Mononuclear cell (primary cell): ENCODE results near the gene ATP4B. TPM values are rescaled to one million over a fixed set of nuclear protein-coding genes. Genes with fewer than 3 reads are reported as not detected.

ENCODE experiments used
- H3K27me3 ChIP-seq: 2 replicates; pipeline ENCODE4 v1.6.0; 2011; ENCODE audit warnings: low read length, control low read depth; ENCODE audit not compliant: insufficient read depth
- H3K4me1 ChIP-seq: 2 replicates; pipeline ENCODE4 v1.5.1; 2011; ENCODE audit warnings: mild to moderate bottlenecking, low read length, control low read depth; ENCODE audit not compliant: insufficient read depth
- H3K4me3 ChIP-seq: 2 replicates; pipeline ENCODE4 v1.5.1; 2011; ENCODE audit warnings: mild to moderate bottlenecking, low read length, moderate library complexity
- H3K9me3 ChIP-seq: 2 replicates; pipeline ENCODE4 v1.5.1; 2011; ENCODE audit warnings: low read depth, mild to moderate bottlenecking, control low read depth, low read length
- total RNA-seq: library from RNA; depleted of rRNA; stranded (reverse); fragments of >200 nt; gene quantifications from one replicate; pipeline ENCODE4 v1.2.3, GENCODE V29; 2012

ATP4B gene
- total RNA-seq, 1 donor, result not detected

- Histone ChIP-seq H3K4me3 (no peak overlapping the region), H3K9me3 (peaks cover 17% of the 10 kb centered on the region), H3K4me1 (no peaks in the 10 kb centered on the region), H3K27me3 (no peaks in the 10 kb centered on the region)
Measured at GRCh38 chr13:113663934-113664333, 5.9 kb upstream of the ATP4B start.

GRCh38 chr13:113661509-113661908 lies 3.5 kb upstream of the ATP4B start:
- no peaks in the 10 kb centered on the region for H3K27me3 ChIP-seq
- H3K4me1 ChIP-seq, result no peaks in the 10 kb centered on the region
- H3K9me3 ChIP-seq, result peaks cover 17% of the 10 kb centered on the region
- no peak overlapping the region for H3K4me3 ChIP-seq

- H3K4me3 ChIP-seq, result no peak overlapping the region
- H3K27me3 ChIP-seq, result no peaks in the 10 kb centered on the region
- H3K4me1 ChIP-seq, result no peaks in the 10 kb centered on the region
- H3K9me3 ChIP-seq, result peaks cover 17% of the 10 kb centered on the region
Measured at GRCh38 chr13:113660066-113660465, 2.1 kb upstream of the ATP4B start.

GRCh38 chr13:113659337-113659736 lies 1.3 kb upstream of the ATP4B start:
- Histone ChIP-seq H3K4me1 (no peaks in the 10 kb centered on the region), H3K9me3 (peaks cover 17% of the 10 kb centered on the region), H3K27me3 (no peaks in the 10 kb centered on the region), H3K4me3 (no peak overlapping the region)

- peaks cover 17% of the 10 kb centered on the region for H3K9me3 ChIP-seq
- no peaks in the 10 kb centered on the region for H3K4me1 ChIP-seq
- H3K27me3 ChIP-seq, result no peaks in the 10 kb centered on the region
- H3K4me3 ChIP-seq, result no peak overlapping the region
Measured at GRCh38 chr13:113658836-113659235, 838 bp upstream of the ATP4B start.

- peaks cover 14% of the 10 kb centered on the region for H3K9me3 ChIP-seq
- no peaks in the 10 kb centered on the region for H3K27me3 ChIP-seq
- H3K4me3 ChIP-seq, result no peak overlapping the region
- H3K4me1 ChIP-seq, result no peaks in the 10 kb centered on the region
Measured at GRCh38 chr13:113656831-113657671, 947 bp downstream of the ATP4B start.

GRCh38 chr13:113656003-113656588 lies 1.9 kb downstream of the ATP4B start:
- no peak overlapping the region for H3K4me3 ChIP-seq
- H3K27me3 ChIP-seq, result no peaks in the 10 kb centered on the region
- H3K4me1 ChIP-seq, result no peaks in the 10 kb centered on the region
- peaks cover 5% of the 10 kb centered on the region for H3K9me3 ChIP-seq

- H3K9me3 ChIP-seq, result no peaks in the 10 kb centered on the region
- no peaks in the 10 kb centered on the region for H3K4me1 ChIP-seq
- H3K27me3 ChIP-seq, result no peaks in the 10 kb centered on the region
- H3K4me3 ChIP-seq, result no peak overlapping the region
Measured at GRCh38 chr13:113655346-113656002, 2.5 kb downstream of the ATP4B start.

- Histone ChIP-seq H3K9me3 (no peaks in the 10 kb centered on the region), H3K27me3 (no peaks in the 10 kb centered on the region), H3K4me1 (no peaks in the 10 kb centered on the region), H3K4me3 (no peak overlapping the region)
Measured at GRCh38 chr13:113654591-113655345, 3.2 kb downstream of the ATP4B start.

- H3K9me3 ChIP-seq, result no peaks in the 10 kb centered on the region
- no peak overlapping the region for H3K4me3 ChIP-seq
- no peaks in the 10 kb centered on the region for H3K27me3 ChIP-seq
- H3K4me1 ChIP-seq, result no peaks in the 10 kb centered on the region
Measured at GRCh38 chr13:113654175-113654560, 3.8 kb downstream of the ATP4B start.

- no peaks in the 10 kb centered on the region for H3K27me3 ChIP-seq
- H3K4me1 ChIP-seq, result no peaks in the 10 kb centered on the region
Measured at GRCh38 chr13:113653264-113654174, 4.5 kb downstream of the ATP4B start.

GRCh38 chr13:113652404-113653263 lies 5.4 kb downstream of the ATP4B start:
- H3K4me1 ChIP-seq, result no peaks in the 10 kb centered on the region
- no peaks in the 10 kb centered on the region for H3K27me3 ChIP-seq
- no peaks in the 10 kb centered on the region for H3K9me3 ChIP-seq
- H3K4me3 ChIP-seq, result no peak overlapping the region

More at GRCh38 chr13:113653264-113654174, 4.5 kb downstream of the ATP4B start:
- Histone ChIP-seq H3K4me3 (no peak overlapping the region), H3K9me3 (no peaks in the 10 kb centered on the region)

- Histone ChIP-seq H3K27me3 (no peaks in the 10 kb centered on the region), H3K4me3 (no peak overlapping the region), H3K9me3 (no peaks in the 10 kb centered on the region), H3K4me1 (no peaks in the 10 kb centered on the region)
Measured at GRCh38 chr13:113651511-113652403, 6.2 kb downstream of the ATP4B start.
